ENCODE measurements around the gene HTRA3. TPM values are rescaled to one million over a fixed set of nuclear protein-coding genes. Genes with fewer than 3 reads are reported as not detected.

The HTRA3 gene
- total RNA-seq, 1 donor: 0.86 TPM

- TF ChIP-seq CTCF (IDR thresholded peaks at IDR 0.05; ENCODE audit: insufficient read depth, low read depth, low read length): no peak
- H3K4me3 ChIP-seq (ENCODE audit: low read depth, low read length): no peak overlapping the region
- peak; percentile 74 for DNase-seq (ENCODE audit: low read depth)
Measured at GRCh38 chr4:8255698-8256441, 13.7 kb upstream of the HTRA3 start.

GRCh38 chr4:8257854-8258253 lies 11.7 kb upstream of the HTRA3 start:
- no peak for DNase-seq (ENCODE audit: low read depth)
- no peak overlapping the region for H3K4me3 ChIP-seq (ENCODE audit: low read depth, low read length)
- TF ChIP-seq CTCF (IDR thresholded peaks at IDR 0.05; ENCODE audit: insufficient read depth, low read depth, low read length): no peak

DNA sequence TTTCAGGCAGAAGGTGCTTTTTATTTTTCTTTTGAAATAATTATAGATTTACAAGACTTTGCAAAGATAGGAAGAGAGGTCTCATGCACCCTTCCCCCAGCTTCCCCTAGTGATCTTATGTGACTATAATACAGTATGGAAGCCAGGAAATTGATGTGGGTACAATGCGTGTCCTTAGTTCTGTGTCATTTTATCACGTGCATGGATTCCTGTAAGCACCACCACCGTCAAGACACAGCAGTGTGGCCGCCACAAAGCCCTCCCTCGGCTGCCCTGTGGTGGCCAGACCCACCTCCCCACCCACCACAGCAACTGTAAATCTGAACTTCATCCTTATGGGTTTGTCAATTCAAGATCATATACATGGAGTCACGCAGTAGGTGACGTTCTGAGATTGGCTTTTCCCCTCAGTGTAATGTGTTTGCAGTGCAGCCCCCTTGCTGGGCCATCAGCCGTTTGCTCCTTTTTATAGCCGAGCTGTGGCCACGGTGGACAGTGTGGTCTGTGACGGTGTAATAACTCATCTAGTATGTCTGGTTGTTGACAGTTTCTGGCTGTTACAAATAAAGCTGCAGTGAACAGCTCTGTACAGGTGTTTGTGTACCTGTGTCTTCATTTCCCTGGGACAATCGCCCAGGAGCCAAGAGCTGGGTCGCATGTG lies 10.9 kb upstream of the HTRA3 start:
- no peak for DNase-seq (ENCODE audit: low read depth)
- TF ChIP-seq CTCF (IDR thresholded peaks at IDR 0.05; ENCODE audit: insufficient read depth, low read depth, low read length): no peak
- no peak overlapping the region for H3K4me3 ChIP-seq (ENCODE audit: low read depth, low read length)

GRCh38 chr4:8259743-8260430 lies 9.7 kb upstream of the HTRA3 start:
- no peak overlapping the region for H3K4me3 ChIP-seq (ENCODE audit: low read depth, low read length)
- DNase-seq (ENCODE audit: low read depth): no peak
- TF ChIP-seq CTCF (IDR thresholded peaks at IDR 0.05; ENCODE audit: insufficient read depth, low read depth, low read length): no peak

DNA sequence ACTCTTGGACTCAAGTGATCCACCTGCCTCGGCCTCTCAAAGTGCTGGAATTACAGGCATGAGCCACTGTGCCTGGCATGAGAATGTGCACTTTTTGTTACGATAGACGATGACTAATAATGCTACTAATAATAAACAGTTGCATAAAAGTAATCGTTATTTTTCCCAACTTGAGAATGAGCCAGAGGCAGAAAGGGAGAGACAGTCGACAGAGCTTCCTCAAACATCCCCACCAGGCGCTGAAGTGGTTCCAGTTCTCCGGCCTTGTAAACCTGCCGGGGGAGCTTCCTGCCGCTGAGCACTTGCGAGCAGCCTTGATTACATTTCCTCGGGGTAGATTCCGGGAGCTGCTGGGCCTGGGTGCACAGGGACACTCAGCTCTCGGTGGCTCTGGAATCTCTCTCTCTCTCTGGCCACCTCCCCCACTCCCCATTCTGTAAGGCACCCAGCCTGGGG lies 8.9 kb upstream of the HTRA3 start:
- no peak overlapping the region for H3K4me3 ChIP-seq (ENCODE audit: low read depth, low read length)
- DNase-seq (ENCODE audit: low read depth): peak; percentile 92
- peak; percentile 33 for TF ChIP-seq CTCF (IDR thresholded peaks at IDR 0.05; ENCODE audit: insufficient read depth, low read depth, low read length)

- no peak for TF ChIP-seq CTCF (IDR thresholded peaks at IDR 0.05; ENCODE audit: insufficient read depth, low read depth, low read length)
- DNase-seq (ENCODE audit: low read depth): peak; percentile 84
Measured at GRCh38 chr4:8261851-8262535, 7.6 kb upstream of the HTRA3 start.

More at GRCh38 chr4:8261851-8262535, 7.6 kb upstream of the HTRA3 start:
- no peak overlapping the region for H3K4me3 ChIP-seq (ENCODE audit: low read depth, low read length)

Measured in fibroblast of villous mesenchyme (primary cell).